Ramos (cell line): Measurements from ENCODE around the gene TMEM117.
"Not testable (repeated sequence)": the region's sequence is repeated elsewhere in the genome, so short reads cannot be mapped to it uniquely, and the experiment has no call there.

ENCODE experiments used
- in situ Hi-C: fragments of 300-500 bp; cut with MboI; formaldehyde crosslinking; loops from one replicate; pipeline ENCODE4 v1.14.3; 2022; ENCODE audit warnings: low sequenced_read_pairs; ENCODE audit not compliant: unreplicated experiment

Gene TMEM117

DNA sequence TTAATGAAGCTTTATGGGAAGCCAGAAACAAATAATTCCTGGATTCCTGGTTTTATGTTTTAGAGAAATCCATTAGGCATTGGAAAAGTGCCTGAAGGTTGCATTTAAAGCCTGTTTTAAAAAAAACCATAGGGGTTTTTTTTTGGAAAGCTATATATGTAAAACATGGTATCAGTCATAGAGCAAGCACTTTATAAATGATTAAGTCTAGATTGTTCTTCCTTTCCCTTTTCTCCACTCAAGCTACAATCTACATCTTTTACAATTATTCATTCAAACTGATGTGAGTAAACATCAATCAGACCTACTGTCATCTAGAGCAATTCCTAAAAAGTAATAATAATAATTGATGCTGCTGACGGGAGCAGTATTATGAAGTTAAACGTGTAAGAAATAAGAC lies 500.7 kb downstream of the TMEM117 start:
- in situ Hi-C loops = no loop called here

DNA sequence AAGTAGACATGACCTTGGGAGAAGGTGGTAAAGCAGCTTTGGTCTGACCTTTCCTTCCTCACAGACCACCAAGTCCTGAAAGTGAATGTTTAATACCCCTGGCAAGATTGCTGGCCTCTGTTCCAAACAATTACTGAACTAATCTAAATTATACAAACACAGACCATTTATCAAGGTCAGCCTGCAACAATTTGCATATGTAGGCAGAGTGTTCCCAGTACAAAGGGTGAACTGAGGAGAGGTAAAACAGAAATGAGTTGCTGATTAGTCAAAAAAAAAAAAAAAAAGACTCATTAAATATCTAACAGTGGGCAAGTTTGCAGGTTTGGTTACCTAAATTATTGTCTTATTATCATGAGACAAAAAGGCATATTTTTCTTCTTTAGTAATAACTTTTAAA lies 506.5 kb downstream of the TMEM117 start:
- in situ Hi-C loops = no loop called here

GRCh38 chr12:44347145-44347544 lies 511.3 kb downstream of the TMEM117 start:
- in situ Hi-C loops = no loop called here

- in situ Hi-C loops = no loop called here
Observed at GRCh38 chr12:44357494-44357893, 521.6 kb downstream of the TMEM117 start.

GRCh38 chr12:44358636-44359035 lies 522.8 kb downstream of the TMEM117 start:
- in situ Hi-C loops = no loop called here

GRCh38 chr12:44362947-44363346 lies 527.1 kb downstream of the TMEM117 start:
- in situ Hi-C loops = no loop called here

DNA sequence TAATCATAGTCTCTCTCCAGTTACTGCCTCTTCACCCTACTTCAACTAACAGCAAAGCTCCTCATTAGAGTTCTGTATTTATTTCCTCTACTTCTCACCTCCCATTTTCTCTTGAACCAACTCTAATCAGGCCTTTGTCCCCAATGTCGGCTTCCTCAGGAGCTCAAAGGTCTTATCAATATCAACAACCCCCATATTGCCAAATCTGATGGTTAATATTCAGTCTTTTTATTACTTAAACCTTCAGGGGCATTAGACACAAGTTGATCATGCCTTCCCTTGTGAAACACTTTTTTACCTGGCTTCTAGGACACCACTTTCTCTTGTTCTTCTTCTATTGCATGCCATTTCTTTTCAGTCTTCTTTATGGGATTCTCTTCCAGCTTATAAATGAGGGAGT lies 531.3 kb downstream of the TMEM117 start:
- in situ Hi-C loops = no loop called here

GRCh38 chr12:44367916-44368315 lies 532.0 kb downstream of the TMEM117 start:
- in situ Hi-C loops = no loop called here

GRCh38 chr12:44369998-44370397 lies 534.1 kb downstream of the TMEM117 start:
- in situ Hi-C loops = no loop called here

DNA sequence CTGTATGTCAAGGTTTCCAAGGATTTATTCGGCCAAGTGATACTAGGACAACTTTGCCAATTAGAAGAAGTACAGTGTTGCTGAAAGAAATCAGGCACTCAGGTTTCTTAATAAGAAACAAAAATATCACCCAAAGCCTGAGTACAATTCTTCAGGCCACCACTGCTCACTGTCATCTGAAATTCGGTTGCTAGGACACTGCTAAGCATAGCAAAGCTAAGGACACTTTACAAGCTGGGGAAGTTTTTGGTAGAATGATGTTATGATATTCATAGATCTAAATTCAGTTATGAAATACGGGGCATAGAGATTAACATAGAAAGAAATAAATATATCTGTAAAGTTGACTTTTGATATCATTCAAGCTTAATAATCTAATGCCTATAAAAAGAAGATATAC lies 535.1 kb downstream of the TMEM117 start:
- in situ Hi-C loops = no loop called here

DNA sequence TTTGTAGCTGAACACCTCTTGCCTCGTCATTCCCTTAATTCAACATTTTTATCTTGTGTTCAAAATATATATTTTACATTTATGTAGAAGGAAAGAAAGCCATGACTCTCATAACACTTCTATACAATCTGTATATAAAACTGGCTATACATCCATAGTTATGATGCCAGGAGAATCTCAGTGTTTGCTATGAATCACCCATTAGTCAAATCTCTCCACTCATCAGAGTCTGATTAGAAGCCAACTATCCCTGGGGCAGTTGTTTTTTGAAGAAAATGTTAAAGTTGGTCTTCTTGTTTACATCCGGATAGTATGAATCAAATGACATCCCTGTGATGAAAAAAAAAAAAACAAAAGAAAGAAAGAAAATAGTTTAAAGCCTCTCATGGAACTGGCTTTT lies 536.4 kb downstream of the TMEM117 start:
- in situ Hi-C loops = no loop called here

- in situ Hi-C loops = no loop called here
Observed at GRCh38 chr12:44375694-44376093, 539.8 kb downstream of the TMEM117 start.

DNA sequence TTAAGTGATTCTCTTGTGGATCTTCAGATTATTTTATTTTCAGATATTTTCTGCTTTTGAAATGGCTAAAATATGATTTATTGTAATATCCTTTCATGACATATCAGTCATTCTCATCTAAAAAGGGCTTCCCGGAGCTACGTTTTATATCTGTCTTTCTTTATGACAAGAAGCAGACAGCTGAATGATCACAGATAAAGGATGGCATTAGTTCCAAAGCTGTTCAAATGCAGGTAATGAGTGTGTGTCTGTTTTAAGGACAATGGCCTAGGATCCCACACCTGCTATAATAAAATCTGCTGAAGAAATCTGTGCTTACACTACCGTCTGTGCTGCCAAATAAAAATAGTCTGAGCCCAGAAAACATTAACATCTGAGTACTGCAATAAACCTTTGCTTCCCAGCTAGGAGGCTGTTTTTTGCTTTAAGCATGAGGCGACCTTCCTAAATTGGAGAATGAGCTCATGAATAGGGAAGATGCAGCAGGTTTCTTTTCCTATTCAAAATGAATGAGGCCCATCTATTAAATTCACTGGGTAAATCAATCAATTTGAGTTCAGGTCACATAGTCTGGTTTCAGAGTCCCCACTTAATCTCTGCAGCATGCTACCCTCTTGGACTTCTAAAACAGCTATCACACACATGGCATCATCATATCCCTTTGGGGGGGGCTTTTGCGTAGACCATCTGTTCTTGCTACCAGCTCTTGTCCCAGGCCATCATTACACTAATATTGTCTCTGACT lies 541.7 kb downstream of the TMEM117 start:
- in situ Hi-C loops = no loop called here

GRCh38 chr12:44379113-44379512 lies 543.2 kb downstream of the TMEM117 start:
- in situ Hi-C loops = not testable (repeated sequence)

- in situ Hi-C loops = no loop called here
Observed at GRCh38 chr12:44379831-44380230, 544.0 kb downstream of the TMEM117 start.

DNA sequence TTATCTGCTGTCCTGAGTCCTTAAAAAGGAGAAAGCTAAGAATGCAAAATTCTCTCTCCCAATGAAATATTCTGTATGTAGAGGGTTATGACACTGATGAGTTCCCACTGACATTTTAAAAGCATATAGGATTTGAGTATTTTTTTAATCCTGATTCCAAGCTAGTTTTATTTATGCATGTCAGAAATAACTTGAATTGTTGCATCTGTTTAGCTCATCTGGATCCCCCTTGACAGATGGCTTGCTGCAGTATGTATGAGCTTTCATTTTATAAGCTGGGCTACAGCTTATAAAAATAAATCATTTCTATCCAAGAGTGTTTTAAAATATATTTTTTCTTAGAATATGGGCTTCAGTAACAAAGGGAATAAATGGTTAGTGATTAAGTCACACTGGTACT lies 545.0 kb downstream of the TMEM117 start:
- in situ Hi-C loops = no loop called here

DNA sequence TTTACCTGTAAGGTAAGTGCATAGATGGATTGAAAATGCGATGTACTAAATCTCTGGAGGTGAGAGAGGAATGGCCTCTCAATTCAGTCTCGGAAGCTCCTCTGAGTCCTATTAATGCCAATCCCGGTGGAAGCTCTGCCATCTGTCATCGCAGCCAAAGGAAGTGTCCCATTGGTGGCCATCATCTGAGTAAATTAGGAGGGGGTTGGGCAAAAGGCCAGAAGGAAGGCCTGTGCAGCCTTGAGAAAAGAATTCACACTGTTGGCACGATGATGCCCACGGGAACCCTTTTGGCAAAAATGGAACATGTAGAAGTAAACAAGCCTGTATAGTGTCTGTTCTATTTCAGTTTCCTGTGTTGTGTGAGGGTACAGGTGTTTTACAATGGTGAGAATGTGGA lies 545.5 kb downstream of the TMEM117 start:
- in situ Hi-C loops = no loop called here

GRCh38 chr12:44384136-44384535 lies 548.3 kb downstream of the TMEM117 start:
- in situ Hi-C loops = no loop called here

DNA sequence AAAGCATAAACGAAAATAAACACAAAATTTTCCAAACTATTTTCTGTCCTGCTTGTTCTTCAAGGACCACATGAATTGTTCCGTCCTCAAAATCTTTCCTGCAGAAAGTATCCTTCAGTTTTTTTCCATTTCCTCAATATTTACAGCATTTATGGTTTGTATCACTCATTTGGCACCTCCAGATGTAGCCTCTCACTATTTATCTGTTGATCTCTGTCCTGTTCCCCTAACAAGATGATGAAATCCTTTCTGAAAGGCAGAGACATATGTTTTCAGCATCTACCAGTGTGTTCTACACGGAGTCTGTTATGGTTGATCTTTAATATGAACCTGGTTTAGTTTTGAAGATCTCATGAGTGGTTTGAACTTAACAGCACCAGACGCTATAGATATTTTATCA lies 550.1 kb downstream of the TMEM117 start:
- in situ Hi-C loops = no loop called here

GRCh38 chr12:44387581-44387980 lies 551.7 kb downstream of the TMEM117 start:
- in situ Hi-C loops = no loop called here

- in situ Hi-C loops = no loop called here
Observed at GRCh38 chr12:44389038-44389437, 553.2 kb downstream of the TMEM117 start.

DNA sequence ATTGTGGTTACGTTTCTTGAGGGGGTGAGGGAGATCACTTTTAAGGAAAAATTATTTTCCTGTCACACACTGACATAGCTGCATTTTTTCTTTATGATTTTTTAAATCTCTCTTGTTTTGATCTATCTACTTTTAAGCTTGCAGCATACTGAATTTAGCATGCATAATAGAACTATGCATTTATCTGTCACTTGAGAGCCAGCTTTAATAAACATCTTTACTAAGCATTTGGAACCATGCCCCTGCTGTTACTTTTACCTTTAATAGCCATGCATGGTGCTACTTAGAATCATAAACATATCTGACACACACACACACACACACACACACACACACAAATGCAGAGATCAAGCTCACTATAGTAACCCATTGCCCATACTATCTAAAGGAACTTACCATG lies 554.0 kb downstream of the TMEM117 start:
- in situ Hi-C loops = no loop called here

- in situ Hi-C loops = no loop called here
Observed at GRCh38 chr12:44397631-44398030, 561.8 kb downstream of the TMEM117 start.
